IPS DF 6.9 (cell line): ENCODE measurements around the gene CST4.
"Not testable (repeated sequence)": the region's sequence is repeated elsewhere in the genome, so short reads cannot be mapped to it uniquely, and the experiment has no call there.

Experiments used
- DNase-seq: peaks from one replicate; pipeline ENCODE4 v3.0.0-alpha.2; 2013; ENCODE audit warnings: low read depth, low spot score
- H3K27ac ChIP-seq: one replicate; pipeline ENCODE4 v1.5.1; 2013; ENCODE audit warnings: low read length, control low read depth
- H3K27me3 ChIP-seq: 2 replicates; pipeline ENCODE4 v1.6.1; 2013; ENCODE audit warnings: mild to moderate bottlenecking, low read length; ENCODE audit not compliant: control insufficient read depth, insufficient read depth
- H3K36me3 ChIP-seq: 2 replicates; pipeline ENCODE4 v1.6.1; 2013; ENCODE audit warnings: low read length; ENCODE audit not compliant: control insufficient read depth, insufficient read depth
- H3K4me1 ChIP-seq: 2 replicates; pipeline ENCODE4 v1.6.1; 2013; ENCODE audit warnings: low read length; ENCODE audit not compliant: control insufficient read depth, insufficient read depth
- H3K4me3 ChIP-seq: 2 replicates; pipeline ENCODE4 v1.5.1; 2013; ENCODE audit warnings: mild to moderate bottlenecking, low read length
- H3K9me3 ChIP-seq: 2 replicates; pipeline ENCODE4 v1.6.1; 2013; ENCODE audit warnings: low read length, inconsistent platforms; ENCODE audit not compliant: control insufficient read depth, insufficient read depth
- WGBS: extraction: QIAGEN DNeasy Blood & Tissue Kit; methylation state at CpG from one replicate; pipeline ENCODE4 v1.1.7; 2013; ENCODE audit warnings: mixed read lengths, missing lambda C conversion rate; ENCODE audit not compliant: insufficient read length, insufficient coverage; 5-methylcytosine and 5-hydroxymethylcytosine counted together

Gene CST4

DNA sequence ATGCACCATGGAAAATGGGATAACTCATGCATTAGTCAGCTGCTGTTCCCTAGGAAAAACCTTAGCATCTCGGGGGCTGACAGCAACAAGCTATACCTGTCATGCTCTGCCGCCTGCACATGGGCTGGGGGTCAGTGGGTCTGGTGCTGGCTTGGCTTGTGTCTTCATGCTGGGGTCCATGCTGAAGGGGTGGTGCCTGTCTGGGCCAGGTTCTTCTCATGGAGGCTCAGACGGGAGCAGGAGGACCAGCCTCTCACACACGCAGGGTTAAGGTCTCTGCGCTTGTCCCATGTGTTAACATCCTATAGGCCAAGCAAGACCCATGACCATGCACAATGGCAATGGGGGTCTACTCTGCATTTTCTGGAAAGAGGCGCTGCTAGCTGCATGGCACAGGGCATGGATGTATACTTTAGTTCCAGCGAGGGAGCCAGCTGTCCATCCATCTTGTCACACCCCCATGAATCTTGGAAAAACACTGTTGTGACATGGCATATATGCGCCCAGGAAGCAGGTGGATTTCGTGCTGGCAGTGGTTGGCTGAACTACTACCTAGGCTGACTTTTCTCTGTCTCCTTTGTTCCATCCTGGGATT lies 26.5 kb downstream of the CST4 start:
- no peaks in the 10 kb centered on the region for H3K9me3 ChIP-seq
- no peak overlapping the region for H3K4me3 ChIP-seq
- DNase-seq: no peak

DNA sequence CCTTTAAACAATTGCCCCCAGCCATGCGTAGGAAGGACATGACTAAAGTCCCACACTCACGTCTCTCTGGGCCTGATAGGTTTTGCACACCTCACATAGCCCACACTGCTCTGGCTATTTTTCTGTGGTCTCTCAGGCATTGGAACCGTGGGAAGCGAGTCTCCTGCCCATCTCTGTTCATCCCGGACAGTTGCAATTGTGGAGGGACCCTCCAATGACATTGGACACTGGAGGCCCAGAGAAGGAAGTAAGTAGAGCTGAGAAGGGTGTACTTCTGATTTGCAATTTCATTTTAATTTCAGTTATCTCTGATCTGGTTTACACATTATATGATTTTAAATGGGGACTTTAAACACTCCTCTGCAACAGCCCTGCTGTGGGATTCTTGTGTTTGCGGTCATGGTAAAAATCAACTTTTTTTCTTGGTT lies 27.8 kb downstream of the CST4 start:
- H3K27ac ChIP-seq: no peak overlapping the region
- no peak for DNase-seq
- no peak overlapping the region for H3K4me3 ChIP-seq
- WGBS: no CpG with 5 or more reads among the region's 6 CpGs
- no peaks in the 10 kb centered on the region for H3K36me3 ChIP-seq
- H3K27me3 ChIP-seq: no peaks in the 10 kb centered on the region
- H3K4me1 ChIP-seq: no peaks in the 10 kb centered on the region
- H3K9me3 ChIP-seq: no peaks in the 10 kb centered on the region

More for the DNA sequence above, 26.5 kb downstream of the CST4 start:
- no peaks in the 10 kb centered on the region for H3K4me1 ChIP-seq
- no peak overlapping the region for H3K27ac ChIP-seq
- no CpG with 5 or more reads among the region's 9 CpGs for WGBS
- no peaks in the 10 kb centered on the region for H3K36me3 ChIP-seq
- no peaks in the 10 kb centered on the region for H3K27me3 ChIP-seq

DNA sequence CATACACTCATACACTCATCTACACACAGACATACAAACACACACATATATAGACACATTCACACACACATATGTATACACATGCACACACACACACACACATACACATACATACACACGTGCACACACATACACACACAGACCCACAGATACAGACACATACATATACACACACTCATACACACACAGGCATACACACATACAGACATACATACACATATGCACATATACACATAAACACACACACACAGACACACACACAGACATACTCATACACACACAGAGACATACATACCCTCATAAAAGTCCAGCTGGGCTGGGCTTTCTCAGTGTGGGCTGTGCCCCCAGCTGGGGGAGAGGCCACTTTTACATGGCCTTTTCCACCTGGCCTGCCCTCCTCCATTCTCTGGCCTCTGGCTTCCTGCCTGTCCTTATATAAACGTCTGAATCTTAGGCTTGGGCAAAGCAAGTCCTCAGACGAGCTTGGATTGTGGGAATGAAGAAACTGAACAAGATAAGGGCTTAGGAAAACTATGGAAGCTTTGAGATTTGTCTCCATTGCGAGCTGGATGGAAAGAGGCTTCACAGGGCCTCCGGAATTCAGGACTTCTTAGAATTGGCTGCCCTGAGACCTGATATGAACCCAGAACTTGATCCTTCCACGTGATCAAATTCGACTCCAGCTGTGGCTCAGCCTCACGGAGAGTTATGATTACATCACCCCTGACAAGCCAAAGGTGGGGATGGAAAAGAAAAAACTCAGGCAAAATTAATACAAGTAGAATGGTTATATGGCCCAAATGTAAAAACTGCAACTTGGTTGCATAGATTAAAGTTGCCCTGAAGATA lies 28.6 kb downstream of the CST4 start:
- DNase-seq: no peak
- no peak overlapping the region for H3K27ac ChIP-seq
- H3K4me1 ChIP-seq: no peaks in the 10 kb centered on the region
- no CpG with 5 or more reads among the region's 8 CpGs for WGBS
- H3K36me3 ChIP-seq: no peaks in the 10 kb centered on the region
- no peak overlapping the region for H3K4me3 ChIP-seq
- no peaks in the 10 kb centered on the region for H3K9me3 ChIP-seq
- H3K27me3 ChIP-seq: no peaks in the 10 kb centered on the region

DNA sequence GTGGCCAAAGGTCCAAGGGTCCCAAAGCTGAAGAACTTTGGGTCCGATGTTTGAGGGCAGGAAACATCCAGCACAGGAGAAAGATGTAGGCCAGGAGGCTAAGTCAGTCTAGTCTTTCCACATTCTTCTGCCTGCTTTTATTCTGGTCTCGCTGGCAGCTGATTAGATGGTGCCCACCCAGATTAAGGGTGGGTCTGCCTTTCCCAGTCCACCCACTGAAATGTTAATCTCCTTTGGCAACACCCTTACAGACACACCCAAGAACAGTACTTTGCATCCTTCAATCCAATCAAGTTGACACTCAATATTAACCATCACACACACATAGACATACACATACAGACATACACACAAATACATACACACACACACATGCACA lies 29.2 kb downstream of the CST4 start:
- H3K4me3 ChIP-seq, H3K36me3 ChIP-seq, DNase-seq, H3K27me3 ChIP-seq, H3K4me1 ChIP-seq, H3K9me3 ChIP-seq, H3K27ac ChIP-seq: not testable (repeated sequence)
- no CpG with 5 or more reads among the region's 2 CpGs for WGBS

DNA sequence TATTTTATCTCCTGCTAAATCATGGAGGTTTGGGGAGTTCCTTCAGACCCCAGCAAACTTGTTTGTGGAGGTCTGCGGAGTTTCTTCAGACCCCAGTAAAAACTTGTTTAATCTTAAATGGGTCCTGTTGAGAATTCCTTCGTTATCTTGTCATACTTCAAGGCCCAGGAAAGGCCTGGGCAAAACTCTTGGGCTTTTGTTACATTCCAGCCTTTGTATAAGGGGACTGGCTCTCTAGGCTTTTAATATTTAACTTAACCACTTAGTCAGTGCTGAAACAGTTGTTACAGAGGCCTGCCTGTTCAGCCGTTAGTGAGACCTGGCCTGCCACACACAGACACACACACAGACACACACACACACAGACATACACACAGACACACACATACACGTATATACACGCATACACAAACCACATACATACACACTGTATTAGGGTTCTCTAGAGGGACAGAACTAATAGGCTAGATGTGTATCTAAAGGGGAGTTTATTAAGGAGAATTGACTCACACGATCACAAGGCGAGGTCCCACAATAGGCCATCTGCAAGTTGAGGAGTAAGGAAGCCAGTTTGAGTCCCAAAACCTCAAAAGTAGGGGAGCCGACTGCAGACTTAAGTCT lies 29.7 kb downstream of the CST4 start:
- Histone ChIP-seq H3K9me3 (no peaks in the 10 kb centered on the region), H3K27me3 (no peaks in the 10 kb centered on the region), H3K4me1 (no peaks in the 10 kb centered on the region), H3K36me3 (no peaks in the 10 kb centered on the region), H3K4me3 (no peak overlapping the region), H3K27ac (no peak overlapping the region)
- DNase-seq: no peak
- WGBS: no CpG with 5 or more reads among the region's 8 CpGs

DNA sequence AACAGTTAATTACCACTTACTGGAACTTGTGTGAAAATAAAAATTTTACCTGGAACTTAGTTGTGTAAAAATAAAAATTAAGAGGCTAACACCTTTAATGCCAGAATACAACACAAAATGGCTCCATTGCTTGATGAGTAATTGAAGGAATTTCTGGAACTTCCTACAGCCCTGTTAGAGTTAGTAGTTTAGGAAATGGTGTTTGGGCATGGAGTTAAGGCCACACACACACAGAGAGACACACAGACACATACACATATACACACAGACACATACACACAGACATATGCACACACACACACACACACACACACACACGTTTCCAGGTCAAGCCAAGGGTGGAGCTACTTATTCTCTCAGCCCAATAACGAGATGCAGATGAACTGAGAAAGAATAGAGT lies 30.5 kb downstream of the CST4 start:
- H3K4me3 ChIP-seq: no peak overlapping the region

DNA sequence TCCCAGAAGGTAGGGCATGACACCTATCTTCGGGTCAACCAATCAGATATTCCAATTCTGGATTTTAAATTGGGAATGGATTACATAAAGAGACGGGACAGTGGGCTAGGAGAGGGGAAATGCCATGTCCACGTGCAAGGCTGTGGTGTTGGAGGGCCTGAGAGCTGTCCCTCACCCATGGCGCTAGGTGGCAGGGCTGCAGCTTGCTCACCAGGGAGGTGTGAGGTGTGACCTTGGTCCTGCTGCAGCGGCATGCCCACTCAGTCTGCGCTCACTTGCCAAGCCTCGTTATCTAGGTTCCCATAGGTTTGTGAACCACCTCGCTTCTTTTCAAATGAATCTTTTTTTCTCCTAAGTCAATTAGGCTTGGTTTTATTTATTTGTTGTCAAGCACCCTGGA lies 31.6 kb downstream of the CST4 start:
- Histone ChIP-seq H3K4me3 (no peak overlapping the region), H3K9me3 (no peaks in the 10 kb centered on the region), H3K27ac (no peak overlapping the region), H3K36me3 (no peaks in the 10 kb centered on the region), H3K4me1 (no peaks in the 10 kb centered on the region), H3K27me3 (no peaks in the 10 kb centered on the region)
- no peak for DNase-seq
- no CpG with 5 or more reads among the region's 8 CpGs for WGBS

More for the DNA sequence above, 30.5 kb downstream of the CST4 start:
- WGBS: no CpG with 5 or more reads among the region's 2 CpGs
- H3K27me3 ChIP-seq: no peaks in the 10 kb centered on the region
- H3K27ac ChIP-seq: no peak overlapping the region
- no peaks in the 10 kb centered on the region for H3K4me1 ChIP-seq
- DNase-seq: no peak
- H3K36me3 ChIP-seq: no peaks in the 10 kb centered on the region
- no peaks in the 10 kb centered on the region for H3K9me3 ChIP-seq

DNA sequence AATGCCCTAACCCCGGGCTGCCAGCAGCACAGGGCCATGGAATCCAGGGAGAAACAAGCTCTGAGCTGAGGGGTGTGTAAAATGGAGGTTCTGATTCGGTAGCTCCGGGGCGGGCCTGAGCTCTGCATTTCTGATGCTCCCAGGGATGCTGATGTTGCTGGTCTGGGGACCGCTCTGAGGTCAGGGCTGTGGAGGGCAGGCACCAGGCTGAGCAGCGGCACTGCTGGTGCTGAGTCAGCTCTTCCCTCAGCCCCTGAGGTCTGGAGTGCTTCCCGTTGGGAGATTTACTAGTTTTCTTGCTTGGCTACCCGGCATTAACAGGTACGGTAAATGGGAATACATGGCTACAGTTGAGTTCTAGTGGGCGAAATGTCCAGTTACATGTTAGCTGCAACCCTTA lies 32.5 kb downstream of the CST4 start:
- H3K4me1 ChIP-seq: no peaks in the 10 kb centered on the region
- WGBS: no CpG with 5 or more reads among the region's 10 CpGs

DNA sequence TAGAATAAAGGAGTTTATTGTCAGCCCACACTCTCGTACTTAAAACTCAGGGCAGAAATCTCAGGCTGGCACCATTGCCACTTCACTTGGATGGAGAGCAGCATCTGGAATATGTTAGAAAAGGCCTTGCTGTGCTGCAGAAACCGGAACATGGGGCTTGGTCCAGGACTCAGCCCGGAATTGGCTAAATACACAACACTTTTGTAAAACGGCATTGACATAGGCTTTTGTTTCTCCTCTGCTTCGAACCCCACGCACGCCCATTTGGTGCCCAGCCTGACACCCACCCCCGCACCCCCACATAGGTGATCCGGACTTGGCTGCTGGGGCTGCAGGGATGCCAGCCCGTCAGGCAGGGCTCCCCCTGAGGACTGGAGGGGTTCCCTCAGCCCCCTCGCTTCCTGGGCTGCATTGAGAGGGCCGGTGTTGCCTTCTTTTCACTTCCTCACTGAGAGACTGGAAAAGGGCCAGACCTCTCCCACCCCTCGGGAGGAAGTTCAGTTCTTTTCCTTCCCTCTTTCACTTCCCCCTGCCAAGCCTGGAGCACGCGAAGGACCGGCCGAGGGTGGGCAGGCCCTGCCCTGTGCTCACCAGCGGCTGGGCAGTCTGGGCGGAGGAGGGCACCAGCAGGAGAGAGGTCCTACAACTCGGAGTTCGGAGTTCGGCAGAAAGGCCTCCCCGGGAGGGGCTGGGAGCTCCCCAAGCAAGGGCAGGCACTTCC lies 33.2 kb downstream of the CST4 start:
- H3K36me3 ChIP-seq: no peaks in the 10 kb centered on the region
- no peak overlapping the region for H3K27ac ChIP-seq
- H3K9me3 ChIP-seq: no peaks in the 10 kb centered on the region
- no peaks in the 10 kb centered on the region for H3K4me1 ChIP-seq
- no peak for DNase-seq
- no peaks in the 10 kb centered on the region for H3K27me3 ChIP-seq
- WGBS: no CpG with 5 or more reads among the region's 23 CpGs
- no peak overlapping the region for H3K4me3 ChIP-seq

More for the DNA sequence above, 32.5 kb downstream of the CST4 start:
- no peaks in the 10 kb centered on the region for H3K9me3 ChIP-seq
- H3K27me3 ChIP-seq: no peaks in the 10 kb centered on the region
- no peak for DNase-seq
- H3K36me3 ChIP-seq: no peaks in the 10 kb centered on the region
- H3K27ac ChIP-seq: no peak overlapping the region
- no peak overlapping the region for H3K4me3 ChIP-seq

DNA sequence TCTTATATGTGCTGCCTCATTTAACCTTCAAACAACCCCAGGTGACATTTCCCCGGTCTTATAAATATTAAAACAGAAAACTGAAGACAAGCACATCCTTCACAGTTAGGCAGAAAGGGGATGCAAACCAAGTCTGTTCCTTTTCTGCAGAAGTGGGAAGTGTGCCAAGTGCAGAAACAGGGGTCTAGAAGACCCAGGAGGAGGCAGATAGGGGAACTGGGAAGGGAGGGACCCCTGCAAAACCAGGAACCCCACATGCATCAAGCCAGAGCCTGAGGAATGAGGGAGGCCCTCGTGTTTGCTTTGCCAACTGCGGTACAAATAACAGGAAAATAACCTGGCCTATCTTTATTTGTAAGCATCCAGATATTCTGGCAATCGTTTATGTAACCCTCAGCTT lies 34.1 kb downstream of the CST4 start:
- no peak for DNase-seq
- Histone ChIP-seq H3K9me3 (no peaks in the 10 kb centered on the region), H3K27ac (no peak overlapping the region), H3K4me1 (no peaks in the 10 kb centered on the region), H3K4me3 (no peak overlapping the region), H3K36me3 (no peaks in the 10 kb centered on the region), H3K27me3 (no peaks in the 10 kb centered on the region)
- WGBS: no CpG with 5 or more reads among the region's 4 CpGs
